ENCODE measurements around the gene CCP110.
A peak's percentile ranks its signal among the peaks of the same experiment; 100 is the strongest.

The CCP110 gene

GRCh38 chr16:19523559-19524355 is at the start of gene CCP110:
CCP110 (plus strand) TSS chr16:19523942; CDS start chr16:19527882, 3,940 bp downstream.
- peak; percentile 96 for DNase-seq (ENCODE audit: low read depth, low spot score)
- TF ChIP-seq YY1 (IDR thresholded peaks at IDR 0.05; ENCODE audit: insufficient read depth, insufficient read length) (peak; percentile 54), ZNF274 (IDR thresholded peaks at IDR 0.05; ENCODE audit: low read depth, low read length) (no peak)
- Histone ChIP-seq H3K9ac (ENCODE audit: insufficient read length, low read depth) (peak within 1 kb of the TSS; percentile 94), H3K9me3 (ENCODE audit: insufficient read depth, low read length) (no peaks in the 10 kb centered on the region), H3K4me1 (ENCODE audit: insufficient read depth, insufficient read length) (no peaks in the 10 kb centered on the region), H3K4me3 (ENCODE audit: insufficient read length, low read depth) (peak within 1 kb of the TSS; percentile 95), H3K27me3 (ENCODE audit: insufficient read depth, insufficient read length) (no peaks in the 10 kb centered on the region), H3K36me3 (ENCODE audit: insufficient read depth, insufficient read length, low read length) (peaks cover 28% of the 10 kb centered on the region)

- no peak for TF ChIP-seq YY1 (IDR thresholded peaks at IDR 0.05; ENCODE audit: insufficient read depth, insufficient read length)
- TF ChIP-seq SUZ12 (IDR thresholded peaks at IDR 0.05; ENCODE audit: extremely low read depth, insufficient read depth, insufficient read length) = no peak
- no peaks in the 10 kb centered on the region for H3K9me3 ChIP-seq (ENCODE audit: insufficient read depth, low read length)
- H3K36me3 ChIP-seq (ENCODE audit: insufficient read depth, insufficient read length, low read length) = no peaks in the 10 kb centered on the region
- H3K4me3 ChIP-seq (ENCODE audit: insufficient read length, low read depth) = no peak overlapping the region
- no peak overlapping the region for H3K9ac ChIP-seq (ENCODE audit: insufficient read length, low read depth)
- H3K27me3 ChIP-seq (ENCODE audit: insufficient read depth, insufficient read length) = no peaks in the 10 kb centered on the region
- peaks cover 5% of the 10 kb centered on the region for H3K4me1 ChIP-seq (ENCODE audit: insufficient read depth, insufficient read length)
- no peak for DNase-seq (ENCODE audit: low read depth, low spot score)
These were observed 49.1 kb upstream of the CCP110 start for GRCh38 chr16:19474617-19475016.

GRCh38 chr16:19478505-19478904 is 45.2 kb upstream of the CCP110 start:
- H3K4me3 ChIP-seq (ENCODE audit: insufficient read length, low read depth) = no peak overlapping the region
- H3K36me3 ChIP-seq (ENCODE audit: insufficient read depth, insufficient read length, low read length) = no peaks in the 10 kb centered on the region
- no peak for TF ChIP-seq SUZ12 (IDR thresholded peaks at IDR 0.05; ENCODE audit: extremely low read depth, insufficient read depth, insufficient read length)
- TF ChIP-seq ZNF274 (IDR thresholded peaks at IDR 0.05; ENCODE audit: low read depth, low read length) = no peak
- no peak for TF ChIP-seq YY1 (IDR thresholded peaks at IDR 0.05; ENCODE audit: insufficient read depth, insufficient read length)
- no peak for DNase-seq (ENCODE audit: low read depth, low spot score)
- no peak overlapping the region for H3K9ac ChIP-seq (ENCODE audit: insufficient read length, low read depth)
- no peaks in the 10 kb centered on the region for H3K9me3 ChIP-seq (ENCODE audit: insufficient read depth, low read length)
- no peaks in the 10 kb centered on the region for H3K27me3 ChIP-seq (ENCODE audit: insufficient read depth, insufficient read length)
- peaks cover 5% of the 10 kb centered on the region for H3K4me1 ChIP-seq (ENCODE audit: insufficient read depth, insufficient read length)

- H3K36me3 ChIP-seq (ENCODE audit: insufficient read depth, insufficient read length, low read length) = no peaks in the 10 kb centered on the region
- TF ChIP-seq ZNF274 (IDR thresholded peaks at IDR 0.05; ENCODE audit: low read depth, low read length) (no peak), YY1 (IDR thresholded peaks at IDR 0.05; ENCODE audit: insufficient read depth, insufficient read length) (no peak), SUZ12 (IDR thresholded peaks at IDR 0.05; ENCODE audit: extremely low read depth, insufficient read depth, insufficient read length) (no peak)
These were observed 44.4 kb upstream of the CCP110 start for GRCh38 chr16:19479302-19479721.

GRCh38 chr16:19481296-19481695 is 42.4 kb upstream of the CCP110 start:
- DNase-seq (ENCODE audit: low read depth, low spot score) = no peak
- Histone ChIP-seq H3K36me3 (ENCODE audit: insufficient read depth, insufficient read length, low read length) (no peaks in the 10 kb centered on the region), H3K4me1 (ENCODE audit: insufficient read depth, insufficient read length) (no peaks in the 10 kb centered on the region), H3K27me3 (ENCODE audit: insufficient read depth, insufficient read length) (no peaks in the 10 kb centered on the region), H3K4me3 (ENCODE audit: insufficient read length, low read depth) (no peak overlapping the region), H3K9ac (ENCODE audit: insufficient read length, low read depth) (no peak overlapping the region), H3K9me3 (ENCODE audit: insufficient read depth, low read length) (peaks cover 5% of the 10 kb centered on the region; the same call in 1 of the 2 replicates)
- TF ChIP-seq YY1 (IDR thresholded peaks at IDR 0.05; ENCODE audit: insufficient read depth, insufficient read length) (no peak), ZNF274 (IDR thresholded peaks at IDR 0.05; ENCODE audit: low read depth, low read length) (no peak), SUZ12 (IDR thresholded peaks at IDR 0.05; ENCODE audit: extremely low read depth, insufficient read depth, insufficient read length) (no peak)

More at GRCh38 chr16:19479302-19479721, 44.4 kb upstream of the CCP110 start:
- Histone ChIP-seq H3K27me3 (ENCODE audit: insufficient read depth, insufficient read length) (no peaks in the 10 kb centered on the region), H3K9me3 (ENCODE audit: insufficient read depth, low read length) (no peaks in the 10 kb centered on the region), H3K4me1 (ENCODE audit: insufficient read depth, insufficient read length) (peaks cover 5% of the 10 kb centered on the region), H3K9ac (ENCODE audit: insufficient read length, low read depth) (no peak overlapping the region), H3K4me3 (ENCODE audit: insufficient read length, low read depth) (no peak overlapping the region)
- DNase-seq (ENCODE audit: low read depth, low spot score) = no peak

GRCh38 chr16:19481769-19482168 is 42.0 kb upstream of the CCP110 start:
- Histone ChIP-seq H3K27me3 (ENCODE audit: insufficient read depth, insufficient read length) (no peaks in the 10 kb centered on the region), H3K9me3 (ENCODE audit: insufficient read depth, low read length) (peaks cover 5% of the 10 kb centered on the region; the same call in 1 of the 2 replicates), H3K4me1 (ENCODE audit: insufficient read depth, insufficient read length) (peaks cover 1% of the 10 kb centered on the region), H3K9ac (ENCODE audit: insufficient read length, low read depth) (no peak overlapping the region), H3K36me3 (ENCODE audit: insufficient read depth, insufficient read length, low read length) (no peaks in the 10 kb centered on the region), H3K4me3 (ENCODE audit: insufficient read length, low read depth) (no peak overlapping the region)
- no peak for TF ChIP-seq YY1 (IDR thresholded peaks at IDR 0.05; ENCODE audit: insufficient read depth, insufficient read length)
- TF ChIP-seq SUZ12 (IDR thresholded peaks at IDR 0.05; ENCODE audit: extremely low read depth, insufficient read depth, insufficient read length) = no peak
- no peak for DNase-seq (ENCODE audit: low read depth, low spot score)

GRCh38 chr16:19482291-19482690 is 41.5 kb upstream of the CCP110 start:
- Histone ChIP-seq H3K9ac (ENCODE audit: insufficient read length, low read depth) (no peak overlapping the region), H3K4me3 (ENCODE audit: insufficient read length, low read depth) (no peak overlapping the region), H3K27me3 (ENCODE audit: insufficient read depth, insufficient read length) (no peaks in the 10 kb centered on the region), H3K9me3 (ENCODE audit: insufficient read depth, low read length) (peaks cover 5% of the 10 kb centered on the region; the same call in 1 of the 2 replicates), H3K4me1 (ENCODE audit: insufficient read depth, insufficient read length) (peaks cover 6% of the 10 kb centered on the region), H3K36me3 (ENCODE audit: insufficient read depth, insufficient read length, low read length) (no peaks in the 10 kb centered on the region)
- TF ChIP-seq YY1 (IDR thresholded peaks at IDR 0.05; ENCODE audit: insufficient read depth, insufficient read length) (no peak), SUZ12 (IDR thresholded peaks at IDR 0.05; ENCODE audit: extremely low read depth, insufficient read depth, insufficient read length) (no peak), ZNF274 (IDR thresholded peaks at IDR 0.05; ENCODE audit: low read depth, low read length) (no peak)
- DNase-seq (ENCODE audit: low read depth, low spot score) = no peak

All from NT2/D1 (cell line).